Inflammatory macrophage treated with lipopolysaccharide for 4 hours (primary cell): Measurements from ENCODE around the gene ALAD.
"Not testable (repeated sequence)": the region's sequence is repeated elsewhere in the genome, so short reads cannot be mapped to it uniquely, and the experiment has no call there.

Source experiments
- DNase-seq: peaks from one replicate; pipeline ENCODE4 v3.0.0-alpha.2; 2020

Gene ALAD

GRCh38 chr9:113401027-113401792 is at the start of gene ALAD:
Gene ALAD, minus strand, starts transcription at chr9:113401284. Its CDS starts 7,725 bp downstream, at chr9:113393559.
- DNase-seq = peak; percentile 100

DNA sequence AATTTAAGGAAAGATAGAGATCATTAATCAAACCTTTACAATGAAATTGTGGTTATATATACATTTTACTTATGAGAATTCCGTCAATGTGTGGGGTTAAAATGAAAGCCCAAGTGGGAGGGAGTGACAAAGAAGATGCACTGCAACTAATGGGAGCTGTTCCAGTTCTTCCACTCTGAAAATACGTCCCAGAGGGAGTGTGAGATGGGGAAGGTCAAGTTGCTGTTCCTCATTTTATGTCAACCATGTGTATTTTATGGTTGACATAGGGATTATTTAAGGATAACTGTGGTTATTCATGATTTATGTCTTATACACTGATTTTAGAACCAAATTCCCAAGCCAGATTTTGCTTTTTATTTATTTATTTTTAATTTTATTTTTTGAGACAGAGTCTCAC is 48.3 kb upstream of the ALAD start:
- no peak for DNase-seq

GRCh38 chr9:113446323-113446740 is 45.2 kb upstream of the ALAD start:
- DNase-seq = peak; percentile 38

DNA sequence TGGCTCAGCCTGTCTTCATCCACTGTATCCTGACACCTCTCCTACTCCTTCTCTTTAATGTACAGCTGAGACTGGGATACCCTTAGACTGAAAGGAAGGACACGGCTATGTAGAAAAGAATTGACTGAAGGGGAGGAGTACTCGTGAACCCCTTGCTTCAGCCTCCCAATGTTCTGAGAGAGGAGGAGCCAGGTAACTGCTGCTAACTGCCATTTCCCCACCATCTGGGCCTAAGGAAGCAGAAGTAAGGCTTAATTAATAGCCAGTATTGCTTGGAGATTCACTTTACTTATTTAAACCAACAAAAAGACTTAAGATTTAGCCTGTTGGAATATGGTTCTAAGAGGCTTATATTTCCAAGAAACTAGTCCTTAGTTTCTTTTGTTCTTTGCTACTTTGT is 43.7 kb upstream of the ALAD start:
- no peak for DNase-seq

GRCh38 chr9:113437716-113438115 is 36.6 kb upstream of the ALAD start:
- not testable (repeated sequence) for DNase-seq

DNA sequence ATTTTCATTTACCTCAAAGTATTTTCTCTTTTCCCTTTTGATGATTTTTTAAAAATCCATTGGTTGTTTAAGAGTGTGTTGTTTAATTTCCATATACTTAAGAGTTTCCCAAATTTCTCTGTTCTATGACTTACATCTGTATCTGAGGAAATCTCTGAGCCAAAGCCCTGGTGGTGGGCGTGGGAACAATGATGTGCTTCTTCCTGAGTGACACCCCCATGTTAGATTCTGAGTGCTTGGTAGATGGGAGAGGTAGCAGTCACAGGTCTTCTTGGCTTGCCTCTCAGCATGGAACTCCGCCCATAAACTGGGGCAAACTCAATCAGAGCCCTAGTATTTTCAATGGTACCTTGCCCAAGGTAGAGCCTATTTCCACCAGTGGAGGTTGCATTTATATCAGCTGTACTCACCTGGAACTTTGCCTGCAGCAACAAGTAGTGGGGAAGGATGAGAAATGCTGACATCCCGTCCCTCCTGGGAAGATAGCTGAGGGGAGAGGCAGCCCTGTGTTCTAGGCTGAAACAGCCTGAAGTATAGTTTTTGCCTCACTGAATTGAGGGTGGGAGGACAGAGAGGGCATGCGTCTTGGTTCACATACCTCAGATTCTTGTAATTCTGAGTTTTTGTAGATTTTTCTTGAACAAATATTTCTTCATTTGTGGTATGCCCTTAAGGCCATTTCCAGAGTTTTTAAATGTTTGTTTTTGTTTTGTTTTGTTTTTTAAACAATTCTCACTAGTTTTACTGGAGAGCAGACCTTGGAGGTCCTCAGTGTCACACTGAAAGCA is 35.8 kb upstream of the ALAD start:
- DNase-seq = peak; percentile 72

GRCh38 chr9:113431191-113431590 is 30.1 kb upstream of the ALAD start:
- no peak for DNase-seq

DNA sequence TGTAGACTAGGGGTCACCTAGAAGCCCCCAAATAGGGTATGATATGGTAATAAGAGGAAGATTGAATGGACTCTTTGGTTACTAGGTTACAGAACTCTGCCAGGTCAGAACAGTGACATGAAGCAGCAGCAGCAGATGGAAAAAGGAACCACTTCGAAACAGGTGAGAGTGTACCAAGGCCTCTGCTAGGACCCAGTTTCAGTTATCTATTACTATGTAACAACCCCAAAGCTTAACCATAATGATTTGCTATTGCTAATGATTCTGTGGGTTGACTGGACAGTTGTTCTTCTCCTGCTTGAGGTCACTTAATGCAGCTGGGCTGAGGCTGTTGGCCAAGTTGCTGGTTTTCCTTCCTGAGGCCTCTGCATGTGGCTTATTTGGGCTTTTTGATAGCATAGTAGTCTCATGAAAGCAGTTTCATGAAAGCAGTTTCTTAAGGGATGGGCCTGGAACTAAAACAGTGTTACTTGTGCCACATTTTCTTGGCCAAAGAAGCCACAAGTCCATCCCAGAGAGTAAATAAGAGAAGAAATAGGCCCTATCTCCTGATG is 27.1 kb upstream of the ALAD start:
- no peak for DNase-seq

GRCh38 chr9:113427629-113428028 is 26.5 kb upstream of the ALAD start:
- peak; percentile 61 for DNase-seq

DNA sequence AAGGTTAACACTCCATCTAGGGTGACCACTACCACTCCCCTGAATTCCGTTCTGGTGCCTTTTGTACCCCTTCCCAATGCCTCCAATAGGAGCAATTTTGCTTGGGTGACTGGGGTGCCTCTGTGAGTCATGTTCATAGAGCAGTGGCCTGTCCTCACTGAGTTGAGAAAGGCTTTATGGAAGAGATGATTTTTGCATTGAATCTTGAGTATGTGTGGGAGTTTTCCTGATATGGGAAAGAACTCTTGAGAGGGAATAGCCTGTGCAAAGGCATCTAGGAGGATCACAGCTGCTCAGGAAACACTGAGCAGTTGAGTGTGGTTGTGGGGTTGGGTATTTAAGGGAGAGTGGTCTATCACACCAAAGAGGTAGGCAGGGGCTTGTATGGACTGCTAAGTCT is 25.6 kb upstream of the ALAD start:
- no peak for DNase-seq

DNA sequence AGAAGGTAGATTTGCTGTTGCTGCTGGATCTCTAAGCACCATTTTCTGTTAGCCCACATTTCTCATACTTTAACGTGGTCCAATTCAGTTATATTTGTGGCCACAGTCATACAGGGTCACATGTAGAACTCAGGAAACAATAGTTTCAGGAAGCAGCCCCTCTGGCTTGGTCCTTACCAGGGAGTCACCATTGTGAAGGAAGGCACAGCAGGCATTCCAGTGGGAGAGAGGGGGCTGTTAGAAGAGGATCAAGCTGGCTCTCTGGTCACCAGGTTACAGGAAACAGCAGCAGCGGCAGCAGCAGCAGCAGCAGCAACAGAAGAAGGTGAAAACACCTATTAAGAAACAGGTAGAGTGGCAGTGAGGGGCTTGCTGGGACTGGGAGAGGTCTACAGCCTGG is 24.0 kb upstream of the ALAD start:
- DNase-seq = no peak

DNA sequence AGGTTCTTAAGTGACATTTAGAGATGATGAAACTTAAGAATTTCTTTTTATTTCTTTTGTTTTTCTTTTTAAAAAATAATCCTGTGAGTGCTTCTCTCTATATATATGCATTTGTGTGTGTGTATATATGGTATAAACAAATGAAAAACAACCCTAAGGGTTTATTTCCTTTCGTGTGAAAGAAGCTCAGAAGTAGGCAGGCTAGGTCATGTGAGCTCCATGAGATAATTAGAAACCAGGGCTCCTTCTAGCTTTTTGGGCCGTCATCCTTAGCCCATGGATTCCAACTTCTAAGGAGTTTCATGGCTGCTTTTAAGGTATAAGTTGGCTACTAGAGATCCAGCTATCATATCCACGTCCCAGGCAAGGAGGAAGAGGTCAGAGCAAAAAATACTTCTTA is 20.6 kb upstream of the ALAD start:
- DNase-seq = no peak

DNA sequence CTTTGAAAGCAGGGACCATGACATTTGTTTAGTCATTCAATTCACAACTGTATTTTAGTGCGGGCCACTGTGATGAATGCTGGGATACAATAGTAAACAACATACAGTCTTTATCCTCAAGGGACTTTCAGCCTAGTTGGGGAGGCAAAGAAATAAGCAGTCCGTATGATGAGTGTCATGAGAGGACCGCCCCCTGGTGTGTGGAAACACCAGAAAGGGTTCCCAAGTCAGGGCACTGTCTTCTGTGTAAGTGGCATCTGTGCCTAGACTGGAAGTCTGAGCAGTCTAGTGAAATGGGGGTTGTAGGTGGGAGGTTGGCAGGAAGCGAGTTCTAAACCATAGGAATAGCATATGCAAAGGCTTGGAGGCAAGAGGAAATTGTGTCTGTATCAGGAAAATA is 16.3 kb upstream of the ALAD start:
- peak; percentile 30 for DNase-seq

- DNase-seq = peak; percentile 82
Observed at GRCh38 chr9:113416149-113416721, 15.2 kb upstream of the ALAD start.

GRCh38 chr9:113410207-113410864 is 9.3 kb upstream of the ALAD start, which contains the start of the genes C9orf43 and POLE3:
Gene C9orf43, plus strand, starts transcription at chr9:113410747. Its CDS starts 2,747 bp downstream, at chr9:113413494.
Gene POLE3, minus strand, starts transcription at chr9:113410675. Its CDS starts 382 bp downstream, at chr9:113410293.
- DNase-seq = peak; percentile 96

DNA sequence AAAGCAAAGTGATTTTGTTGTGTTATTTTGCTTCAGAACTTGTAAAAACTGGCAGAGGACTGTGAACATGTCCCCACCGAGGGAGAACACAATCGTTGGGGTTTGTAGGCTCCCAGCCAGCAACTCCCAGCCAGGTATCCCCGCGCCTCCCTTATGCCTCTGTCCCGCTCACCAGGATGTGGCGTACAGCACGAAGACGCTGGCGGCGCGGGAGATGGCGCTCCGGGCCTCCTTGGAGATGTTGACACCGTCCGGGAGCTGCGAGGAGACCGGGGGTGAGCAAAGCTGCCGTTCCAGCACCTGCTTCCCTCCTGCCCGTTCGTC is 8.8 kb upstream of the ALAD start:
- peak; percentile 15 for DNase-seq

GRCh38 chr9:113409481-113409880 is 8.4 kb upstream of the ALAD start:
- DNase-seq = no peak

- peak; percentile 61 for DNase-seq
Observed at GRCh38 chr9:113406873-113407511, 5.9 kb upstream of the ALAD start.

- DNase-seq = not testable (repeated sequence)
Observed at GRCh38 chr9:113406353-113406752, 5.3 kb upstream of the ALAD start.

GRCh38 chr9:113403646-113404045 is 2.6 kb upstream of the ALAD start:
- peak; percentile 78 for DNase-seq

GRCh38 chr9:113399646-113400200 is 1.4 kb downstream of the ALAD start:
- no peak for DNase-seq

DNA sequence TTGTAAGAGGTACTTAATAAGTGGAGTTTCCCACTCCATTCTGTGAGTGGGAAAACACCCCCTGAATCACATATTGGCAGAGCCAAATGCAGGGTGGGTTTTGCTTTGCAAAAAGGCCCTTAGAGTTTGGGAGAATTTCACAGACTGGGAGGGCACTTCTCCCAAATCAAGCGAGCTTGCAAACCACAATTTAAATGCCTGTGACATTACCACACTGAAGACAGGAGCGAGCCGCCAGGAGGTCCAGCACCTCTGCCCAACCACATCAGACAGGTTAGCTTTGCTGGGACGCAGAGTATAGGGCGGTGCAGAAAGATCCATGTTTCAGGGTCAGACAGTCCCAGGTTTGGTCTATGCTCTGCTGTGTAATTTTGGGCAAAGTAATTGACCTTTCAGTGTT is 2.3 kb downstream of the ALAD start:
- no peak for DNase-seq
